GM23248 (cell line): ENCODE results near the gene ADGRD2. TPM values are rescaled to one million over a fixed set of nuclear protein-coding genes. Genes with fewer than 3 reads are reported as not detected.

Experiments used
- DNase-seq: peaks from one replicate; pipeline ENCODE4 v3.0.0-alpha.2; 2015
- H2AFZ ChIP-seq: fragments of 200-600 bp; sonication (generic); 2 replicates; pipeline ENCODE4 v1.6.1; 2016; ENCODE audit warnings: antibody characterized with exemption
- H3F3A ChIP-seq: fragments of 200-600 bp; sonication (generic); 2 replicates; pipeline ENCODE4 v1.6.1; 2016; ENCODE audit warnings: mild to moderate bottlenecking, antibody characterized with exemption, mixed run types; ENCODE audit not compliant: insufficient read depth
- H3K27ac ChIP-seq: fragments of 200-600 bp; sonication (generic); 2 replicates; pipeline ENCODE4 v1.5.1; 2016; ENCODE audit warnings: mild to moderate bottlenecking
- H3K27me3 ChIP-seq: fragments of 200-600 bp; sonication (generic); replicated peaks from 2 replicates; pipeline ENCODE4 v1.6.1; 2016; ENCODE audit warnings: mild to moderate bottlenecking; ENCODE audit not compliant: insufficient read depth
- H3K36me3 ChIP-seq: fragments of 200-600 bp; sonication (generic); 2 replicates; pipeline ENCODE4 v1.6.1; 2016; ENCODE audit warnings: low read depth, mild to moderate bottlenecking
- H3K4me1 ChIP-seq: fragments of 200-600 bp; sonication (generic); 2 replicates; pipeline ENCODE4 v1.6.1; 2016; ENCODE audit warnings: mild to moderate bottlenecking; ENCODE audit not compliant: insufficient read depth
- H3K4me2 ChIP-seq: fragments of 200-600 bp; sonication (generic); one replicate; pipeline ENCODE4 v1.6.1; 2016; ENCODE audit warnings: mild to moderate bottlenecking; ENCODE audit not compliant: unreplicated experiment
- H3K4me3 ChIP-seq: fragments of 200-600 bp; sonication (generic); 2 replicates; pipeline ENCODE4 v1.5.1; 2016; ENCODE audit warnings: mild to moderate bottlenecking
- H3K79me2 ChIP-seq: fragments of 200-600 bp; sonication (generic); 2 replicates; pipeline ENCODE4 v1.6.1; 2016; ENCODE audit warnings: mild to moderate bottlenecking; ENCODE audit not compliant: insufficient read depth
- H3K9ac ChIP-seq: fragments of 200-600 bp; sonication (generic); 2 replicates; pipeline ENCODE4 v1.6.1; 2016; ENCODE audit warnings: mild to moderate bottlenecking
- H3K9me2 ChIP-seq: fragments of 200-600 bp; sonication (generic); 2 replicates; pipeline ENCODE4 v1.6.1; 2016; ENCODE audit warnings: mixed run types, mild to moderate bottlenecking, moderate library complexity; ENCODE audit not compliant: insufficient read depth
- H3K9me3 ChIP-seq: fragments of 200-600 bp; sonication (generic); one replicate; pipeline ENCODE4 v1.6.1; 2017; ENCODE audit warnings: low read depth
- H4K20me1 ChIP-seq: fragments of 200-600 bp; sonication (generic); 2 replicates; pipeline ENCODE4 v1.6.0; 2016; ENCODE audit not compliant: insufficient read depth
- EZH2 ChIP-seq: fragments of 200-600 bp; sonication (generic); IDR thresholded peaks from 2 replicates; pipeline ENCODE4 v1.6.1; 2018; ENCODE audit warnings: antibody characterized with exemption, mild to moderate bottlenecking; ENCODE audit not compliant: insufficient read depth, poor library complexity, severe bottlenecking
- EZH2phosphoT487 ChIP-seq: fragments of 200-600 bp; sonication (generic); IDR thresholded peaks from 2 replicates; pipeline ENCODE4 v1.6.1; 2018; ENCODE audit warnings: antibody characterized with exemption, moderate library complexity, mild to moderate bottlenecking, low read depth; ENCODE audit not compliant: insufficient read depth
- WGBS, 2 experiments: methylation state at CpG; one replicate each; pipeline ENCODE4 v1.1.6; 2015 to 2017; ENCODE audit warnings: low lambda C conversion rate in 2 of 2, low coverage in 1 of 2; ENCODE audit errors: missing lambda C conversion rate in 2 of 2; 5-methylcytosine and 5-hydroxymethylcytosine counted together
- in situ Hi-C: fragments of 300-500 bp; cut with MboI; formaldehyde crosslinking; loops from 2 replicates; pipeline ENCODE4 v1.15.0; 2020
- polyA plus RNA-seq: library from polyadenylated mRNA; unstranded; fragments of >200 nt; fragmentation: Nextera tagmentation; extraction: Ambion mirVana; gene quantifications from 2 replicates; pipeline ENCODE4 v1.2.1, GENCODE V29; 2016
- total RNA-seq: library from RNA; depleted of rRNA; stranded (reverse); fragments of >200 nt; shearing (Covaris generic); gene quantifications from 2 replicates; pipeline ENCODE4 v1.2.3, GENCODE V29; 2014

The ADGRD2 gene
- total and polyA plus RNA-seq, 2 experiments from 2014 or later = not detected

DNA sequence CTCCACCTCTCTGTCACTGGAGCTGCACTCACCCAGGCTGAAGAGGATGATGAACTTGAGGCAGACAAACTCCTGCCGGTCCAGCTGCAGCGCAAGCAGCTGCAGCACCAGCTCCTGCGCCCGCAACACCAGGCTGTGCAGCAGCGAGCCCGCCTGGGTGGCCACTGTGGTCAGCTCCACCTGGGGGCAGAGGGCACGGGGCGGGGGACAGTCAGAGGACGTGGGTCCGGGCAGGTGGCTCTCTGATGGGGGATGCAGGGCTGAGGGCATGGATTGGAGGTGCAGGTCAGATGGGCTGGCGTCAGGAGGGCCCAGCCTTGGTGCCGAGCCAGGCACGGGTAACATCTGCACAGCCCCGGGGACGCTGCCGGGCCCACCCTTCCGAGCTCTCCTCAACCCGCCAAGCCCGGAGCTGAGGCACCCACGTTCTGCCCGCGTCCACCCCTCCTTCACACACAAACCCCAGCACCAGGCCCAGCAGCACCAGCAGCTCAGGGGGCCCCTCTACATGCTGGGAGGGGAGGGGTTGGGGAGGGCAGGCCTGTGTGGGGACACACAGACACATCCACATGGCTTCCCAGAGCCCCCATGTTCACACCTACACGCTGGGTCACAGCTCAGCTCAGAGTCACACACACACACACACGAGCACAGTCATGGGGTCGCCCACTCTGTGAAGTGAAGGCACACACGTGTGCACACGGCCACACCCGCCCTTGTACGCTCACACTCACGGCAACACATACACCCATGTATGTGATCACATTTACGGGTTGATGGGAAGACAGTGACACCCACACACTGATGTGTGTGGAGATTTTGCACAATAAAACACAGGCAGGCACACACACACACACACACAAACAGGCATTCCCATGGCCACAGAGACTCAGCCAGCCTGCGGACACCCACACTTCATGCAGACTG lies 41.1 kb downstream of the ADGRD2 start:
- TF ChIP-seq EZH2 (no peak), EZH2phosphoT487 (no peak)
- Histone ChIP-seq H3K27ac (no peak overlapping the region), H3K4me2 (no peak overlapping the region), H3K9ac (no peak overlapping the region), H2AFZ (no peak overlapping the region), H3K79me2 (no peaks in the 10 kb centered on the region), H3K4me3 (no peak overlapping the region), H3K4me1 (no peaks in the 10 kb centered on the region), H3K36me3 (no peaks in the 10 kb centered on the region), H3K9me3 (no peaks in the 10 kb centered on the region), H3K9me2 (no peaks in the 10 kb centered on the region), H4K20me1 (no peaks in the 10 kb centered on the region), H3K27me3 (peaks cover 28% of the 10 kb centered on the region), H3F3A (no peaks in the 10 kb centered on the region)
- no peak for DNase-seq
- in situ Hi-C loops = no loop called here
- 64 to 68% methylated on average over 26 to 28 of the region's 32 CpGs for WGBS, 2 experiments

GRCh38 chr9:124492818-124493217 lies 42.6 kb downstream of the ADGRD2 start:
- WGBS, 2 experiments = 59 to 70% methylated on average over 14 to 15 of the region's 19 CpGs

DNA sequence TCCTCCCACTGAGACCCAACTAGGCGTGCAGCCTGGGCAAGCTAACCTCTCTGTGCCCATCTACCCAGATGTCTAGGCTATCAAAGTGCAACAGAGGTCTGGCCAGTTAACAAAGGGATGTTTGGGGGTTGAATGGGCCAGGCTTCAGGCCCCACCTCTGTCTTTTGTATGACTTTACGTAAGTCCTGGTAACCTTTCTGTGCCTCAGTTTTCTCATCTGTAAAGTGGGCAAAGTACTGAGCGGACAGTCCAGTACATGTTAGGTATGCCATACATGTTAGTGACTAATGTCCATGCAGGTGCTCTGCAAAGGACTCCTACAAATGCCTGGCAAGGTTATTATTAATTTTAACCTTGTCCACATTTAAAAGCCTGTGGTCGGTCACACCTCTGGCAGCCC lies 43.0 kb downstream of the ADGRD2 start:
- 64 to 75% methylated on average over 4 of the region's 4 CpGs for WGBS, 2 experiments
- DNase-seq = no peak
- Histone ChIP-seq H3K27me3 (peaks cover 14% of the 10 kb centered on the region), H3K79me2 (no peaks in the 10 kb centered on the region), H3K36me3 (no peaks in the 10 kb centered on the region), H3K9ac (no peak overlapping the region), H3F3A (no peaks in the 10 kb centered on the region), H3K9me2 (no peaks in the 10 kb centered on the region), H2AFZ (no peak overlapping the region), H3K4me2 (no peak overlapping the region), H3K27ac (no peak overlapping the region), H3K9me3 (no peaks in the 10 kb centered on the region), H3K4me3 (no peak overlapping the region), H4K20me1 (no peaks in the 10 kb centered on the region), H3K4me1 (no peaks in the 10 kb centered on the region)
- in situ Hi-C loops = no loop called here
- TF ChIP-seq EZH2phosphoT487 = no peak

More at GRCh38 chr9:124492818-124493217, 42.6 kb downstream of the ADGRD2 start:
- Histone ChIP-seq H3K36me3 (no peaks in the 10 kb centered on the region), H4K20me1 (no peaks in the 10 kb centered on the region), H3K9ac (no peak overlapping the region), H3K9me2 (no peaks in the 10 kb centered on the region), H3F3A (no peaks in the 10 kb centered on the region), H3K27me3 (peaks cover 14% of the 10 kb centered on the region), H2AFZ (no peak overlapping the region), H3K4me1 (no peaks in the 10 kb centered on the region), H3K79me2 (no peaks in the 10 kb centered on the region), H3K27ac (no peak overlapping the region), H3K4me3 (no peak overlapping the region), H3K4me2 (no peak overlapping the region), H3K9me3 (no peaks in the 10 kb centered on the region)
- no peak for TF ChIP-seq EZH2phosphoT487
- TF ChIP-seq EZH2 = no peak
- DNase-seq = no peak
- in situ Hi-C loops = no loop called here

GRCh38 chr9:124493794-124494479 lies 43.7 kb downstream of the ADGRD2 start:
- H3F3A ChIP-seq = no peaks in the 10 kb centered on the region
- H3K4me1 ChIP-seq = no peaks in the 10 kb centered on the region
- in situ Hi-C loops = no loop called here
- no peak overlapping the region for H3K4me3 ChIP-seq
- H3K27me3 ChIP-seq = peaks cover 14% of the 10 kb centered on the region
- H3K79me2 ChIP-seq = no peaks in the 10 kb centered on the region
- H2AFZ ChIP-seq = no peak overlapping the region
- no peak for TF ChIP-seq EZH2phosphoT487
- TF ChIP-seq EZH2 = no peak
- no peaks in the 10 kb centered on the region for H4K20me1 ChIP-seq
- H3K9me3 ChIP-seq = no peaks in the 10 kb centered on the region
- H3K9me2 ChIP-seq = no peaks in the 10 kb centered on the region
- no peak overlapping the region for H3K4me2 ChIP-seq
- 61 to 63% methylated on average over 18 of the region's 18 CpGs for WGBS, 2 experiments
- no peak overlapping the region for H3K9ac ChIP-seq
- H3K27ac ChIP-seq = no peak overlapping the region
- DNase-seq = no peak
- no peaks in the 10 kb centered on the region for H3K36me3 ChIP-seq
